Left ventricle myocardium inferior (tissue), 1 donor: ENCODE data around the gene HMOX1. TPM values are rescaled to one million over a fixed set of nuclear protein-coding genes. Genes with fewer than 3 reads are reported as not detected.

Source experiments
- DNase-seq: peaks from one replicate; pipeline ENCODE4 v3.0.0-alpha.2; 2020
- H3K27ac ChIP-seq: fragments of 200-600 bp; replicated peaks from 2 replicates; pipeline ENCODE4 v1.8.0; 2021
- H3K27me3 ChIP-seq: fragments of 200-600 bp; 2 replicates; pipeline ENCODE4 v1.8.0; 2021; ENCODE audit warnings: low read depth
- H3K36me3 ChIP-seq: fragments of 200-600 bp; 2 replicates; pipeline ENCODE4 v1.8.0; 2021
- H3K4me1 ChIP-seq: fragments of 200-600 bp; 2 replicates; pipeline ENCODE4 v1.8.0; 2021
- H3K4me3 ChIP-seq: fragments of 200-600 bp; 2 replicates; pipeline ENCODE4 v1.8.0; 2021; ENCODE audit warnings: mild to moderate bottlenecking, moderate library complexity
- H3K9me3 ChIP-seq: fragments of 200-600 bp; replicated peaks from 2 replicates; pipeline ENCODE4 v1.8.0; 2021
- CTCF ChIP-seq: fragments of 200-600 bp; IDR thresholded peaks from 2 replicates; pipeline ENCODE4 v1.8.0; 2021; ENCODE audit warnings: antibody characterized with exemption, mild to moderate bottlenecking, borderline replicate concordance
- intact Hi-C: fragments of 100-400 bp; cut with micrococcal nuclease; formaldehyde crosslinking; loops from one replicate; pipeline ENCODE4 v1.11.0; 2022
- microRNA-seq: library from miRNA; unstranded; fragments of <30 nt; microRNA quantifications from one replicate; pipeline ENCODE4 v1.2.0, GENCODE V29; 2020
- total RNA-seq: library from RNA; stranded (reverse); fragmentation: NEBNext Ultra II Directional; extraction: Animal tissue kit (Norgen Biotek cat#: 25700); gene quantifications from one replicate; pipeline ENCODE4 v1.2.1, GENCODE V29; 2021
- donor health status: DM: no; HTN: yes; CAD: no; lungs with severe emphysema.

Gene HMOX1
- total RNA-seq, 1 donor from 2014 or later, result 4.8 TPM

GRCh38 chr22:35442471-35442870, 61.6 kb downstream of the HMOX1 start:
- Histone ChIP-seq H3K4me3 (no peak overlapping the region), H3K9me3 (no peaks in the 10 kb centered on the region), H3K27ac (no peak overlapping the region), H3K27me3 (no peaks in the 10 kb centered on the region), H3K4me1 (no peaks in the 10 kb centered on the region), H3K36me3 (no peaks in the 10 kb centered on the region)
- no peak for DNase-seq
- intact Hi-C loops, result no loop called here
- no peak for TF ChIP-seq CTCF

GRCh38 chr22:35443338-35443737, 62.4 kb downstream of the HMOX1 start:
- Histone ChIP-seq H3K4me3 (no peak overlapping the region), H3K36me3 (no peaks in the 10 kb centered on the region), H3K27me3 (no peaks in the 10 kb centered on the region), H3K9me3 (no peaks in the 10 kb centered on the region), H3K4me1 (no peaks in the 10 kb centered on the region), H3K27ac (no peak overlapping the region)
- DNase-seq, result no peak
- no peak for TF ChIP-seq CTCF
- intact Hi-C loops, result no loop called here

Small RNA genes within 50 kb of the gene (microRNA-seq; reads per million reads assigned to microRNA genes)
- gene MIR3909 (7.5 reads per million, percentile 21 among the genes with 10 or more reads in this experiment), gene MIR6069 (not detected)

Other genes with a start within 250 kb of the HMOX1 start
- 8.6 TPM for gene HMGXB4, start 123.6 kb upstream of the HMOX1 start, total RNA-seq
- gene TOM1, start 81.2 kb upstream of the HMOX1 start, total RNA-seq, result 68.0 TPM
- 8.3 TPM for gene MCM5, start 19.0 kb downstream of the HMOX1 start, total RNA-seq
- 5.0 TPM for gene RASD2, start 159.7 kb downstream of the HMOX1 start, total RNA-seq
- 16,708 TPM for gene MB, start 236.2 kb downstream of the HMOX1 start, total RNA-seq